Neural progenitor cell (in vitro differentiated cells): Measurements from ENCODE around the gene KLHL29.

Experiments used
- EZH2 ChIP-seq: fragments of 200-600 bp; sonication (generic); IDR thresholded peaks from 2 replicates; pipeline ENCODE4 v1.6.1; 2017; ENCODE audit warnings: antibody characterized with exemption, mild to moderate bottlenecking, moderate library complexity
- TF ChIP-seq, protein P1 (sequence below): fragments of 200-600 bp; sonication (generic); IDR thresholded peaks from 2 replicates; pipeline ENCODE4 v1.5.1; 2017; ENCODE audit warnings: antibody characterized with exemption, mild to moderate bottlenecking

DNA sequence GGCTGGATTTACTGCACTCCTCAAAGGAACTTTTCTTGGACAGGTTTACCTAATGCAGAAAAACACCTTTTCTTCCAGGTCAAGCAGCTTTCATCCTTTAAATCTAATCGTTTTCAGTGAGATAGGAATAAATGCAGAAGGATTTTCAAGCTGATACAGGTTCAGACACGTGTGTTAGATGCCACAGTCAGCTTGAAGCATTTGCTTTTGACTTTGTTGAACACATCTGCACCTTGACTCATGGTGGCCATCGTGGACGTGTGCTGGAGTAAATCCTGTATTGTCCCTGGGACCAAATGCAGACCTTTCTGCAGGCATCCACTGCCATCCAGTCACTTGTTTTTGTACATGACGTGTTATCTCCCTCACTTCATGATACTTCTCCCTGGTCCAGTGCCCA, 61.9 kb downstream of the KLHL29 start:
- TF ChIP-seq, protein P1, sequence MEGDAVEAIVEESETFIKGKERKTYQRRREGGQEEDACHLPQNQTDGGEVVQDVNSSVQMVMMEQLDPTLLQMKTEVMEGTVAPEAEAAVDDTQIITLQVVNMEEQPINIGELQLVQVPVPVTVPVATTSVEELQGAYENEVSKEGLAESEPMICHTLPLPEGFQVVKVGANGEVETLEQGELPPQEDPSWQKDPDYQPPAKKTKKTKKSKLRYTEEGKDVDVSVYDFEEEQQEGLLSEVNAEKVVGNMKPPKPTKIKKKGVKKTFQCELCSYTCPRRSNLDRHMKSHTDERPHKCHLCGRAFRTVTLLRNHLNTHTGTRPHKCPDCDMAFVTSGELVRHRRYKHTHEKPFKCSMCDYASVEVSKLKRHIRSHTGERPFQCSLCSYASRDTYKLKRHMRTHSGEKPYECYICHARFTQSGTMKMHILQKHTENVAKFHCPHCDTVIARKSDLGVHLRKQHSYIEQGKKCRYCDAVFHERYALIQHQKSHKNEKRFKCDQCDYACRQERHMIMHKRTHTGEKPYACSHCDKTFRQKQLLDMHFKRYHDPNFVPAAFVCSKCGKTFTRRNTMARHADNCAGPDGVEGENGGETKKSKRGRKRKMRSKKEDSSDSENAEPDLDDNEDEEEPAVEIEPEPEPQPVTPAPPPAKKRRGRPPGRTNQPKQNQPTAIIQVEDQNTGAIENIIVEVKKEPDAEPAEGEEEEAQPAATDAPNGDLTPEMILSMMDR = no peak
- TF ChIP-seq EZH2 = no peak
